AG09309 (cell line): ENCODE results near the gene COL18A1.

Source experiments
- DNase-seq: peaks from one replicate; pipeline ENCODE4 v3.0.0-alpha.2; 2010; ENCODE audit warnings: low read depth
- H3K4me3 ChIP-seq: 2 replicates; pipeline ENCODE4 v1.5.1; 2011; ENCODE audit warnings: mild to moderate bottlenecking, low read depth, low read length, moderate library complexity; ENCODE audit not compliant: control insufficient read depth
- CTCF ChIP-seq: IDR thresholded peaks from 2 replicates; pipeline ENCODE4 v1.5.1; 2011; ENCODE audit warnings: mild to moderate bottlenecking, low read depth, low read length, inconsistent platforms; ENCODE audit not compliant: insufficient read depth, control insufficient read depth; ENCODE audit errors: missing control alignments

Gene COL18A1

GRCh38 chr21:45403133-45403824 is 1.7 kb upstream of the COL18A1 start:
- H3K4me3 ChIP-seq: no peak overlapping the region
- TF ChIP-seq CTCF: no peak
- no peak for DNase-seq

GRCh38 chr21:45403825-45404729 is 888 bp upstream of the COL18A1 start:
- H3K4me3 ChIP-seq: peak overlapping the region; percentile 15
- DNase-seq: no peak
- TF ChIP-seq CTCF: no peak

- no peak for DNase-seq
- TF ChIP-seq CTCF: no peak
- peak overlapping the region; percentile 31 for H3K4me3 ChIP-seq
Observed at GRCh38 chr21:45405271-45405818, 380 bp downstream of the COL18A1 start.

GRCh38 chr21:45405819-45406762 is 1.1 kb downstream of the COL18A1 start:
- TF ChIP-seq CTCF: no peak
- DNase-seq: no peak
- H3K4me3 ChIP-seq: peak overlapping the region; percentile 31

- no peak for DNase-seq
- peak; percentile 5 for TF ChIP-seq CTCF
- H3K4me3 ChIP-seq: no peak overlapping the region
Observed at GRCh38 chr21:45406801-45407628, 2.0 kb downstream of the COL18A1 start.
